HCT116 (cell line): ENCODE data around the gene GPR52.

Experiments used
- EGR1 ChIP-seq: IDR thresholded peaks from 2 replicates; pipeline ENCODE4 v1.6.1; 2012; ENCODE audit warnings: low read depth
- EZH2 ChIP-seq: fragments of 200-600 bp; sonication (generic); IDR thresholded peaks from 2 replicates; pipeline ENCODE4 v1.6.1; 2017; ENCODE audit warnings: antibody characterized with exemption, mixed run types
- JUND ChIP-seq: IDR thresholded peaks from 2 replicates; pipeline ENCODE4 v1.6.1; 2012
- POLR2A ChIP-seq: IDR thresholded peaks from 2 replicates; pipeline ENCODE4 v1.7.0; 2011; ENCODE audit warnings: borderline replicate concordance; ENCODE audit not compliant: insufficient read depth, insufficient read length; ENCODE audit errors: extremely low read depth
- POLR2AphosphoS5 ChIP-seq: IDR thresholded peaks from 2 replicates; pipeline ENCODE4 v1.6.1; 2011; ENCODE audit warnings: mild to moderate bottlenecking, low read depth, low read length, moderate library complexity
- SIN3A ChIP-seq: IDR thresholded peaks from 2 replicates; pipeline ENCODE4 v1.6.1; 2012; ENCODE audit warnings: low read depth
- SP1 ChIP-seq: IDR thresholded peaks from 2 replicates; pipeline ENCODE4 v1.6.1; 2012; ENCODE audit warnings: low read depth
- YY1 ChIP-seq: IDR thresholded peaks from 2 replicates; pipeline ENCODE4 v1.6.1; 2011; ENCODE audit warnings: low read length, low read depth, moderate library complexity, mild to moderate bottlenecking; ENCODE audit not compliant: insufficient replicate concordance; ENCODE audit errors: extremely low read depth
- TF ChIP-seq, protein P1 (sequence below), 3 experiments: fragments of 200-600 bp in 1 of 3; sonication (generic) in 1 of 3; IDR thresholded peaks in 2 of 3; conservative IDR thresholded peaks in 1 of 3; 2 replicates each; pipeline ENCODE4 v1.5.1; 2012 to 2017; ENCODE audit warnings: low read depth in 2 of 3, low read length in 2 of 3, antibody characterized with exemption in 1 of 3, borderline replicate concordance in 1 of 3, control low read depth in 1 of 3, mild to moderate bottlenecking in 1 of 3, mixed read lengths in 1 of 3, mixed run types in 1 of 3, moderate library complexity in 1 of 3; ENCODE audit not compliant: insufficient read depth in 1 of 3
- TF ChIP-seq, protein P2 (sequence below): IDR thresholded peaks from 2 replicates; pipeline ENCODE4 v1.6.1; 2012

DNA sequence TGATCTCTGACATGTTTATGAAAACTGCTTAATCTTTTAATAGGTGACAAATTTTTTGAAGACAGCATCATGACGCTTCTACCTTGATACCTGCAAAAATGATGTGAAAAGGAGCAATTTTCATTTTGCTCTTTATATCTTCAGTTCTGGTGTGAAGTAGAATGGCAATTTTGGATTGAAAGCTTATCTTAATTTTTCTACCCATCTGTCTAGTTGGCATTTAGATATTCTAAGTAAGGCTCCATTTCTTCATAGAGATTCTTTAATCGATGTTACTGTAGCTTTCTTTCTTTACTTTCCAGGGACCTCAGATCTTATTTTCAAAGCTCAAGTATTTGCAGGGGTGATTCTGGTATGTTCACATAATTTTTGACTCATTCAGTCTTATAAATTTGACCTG lies 32.3 kb upstream of the GPR52 start:
- TF ChIP-seq, protein P1, sequence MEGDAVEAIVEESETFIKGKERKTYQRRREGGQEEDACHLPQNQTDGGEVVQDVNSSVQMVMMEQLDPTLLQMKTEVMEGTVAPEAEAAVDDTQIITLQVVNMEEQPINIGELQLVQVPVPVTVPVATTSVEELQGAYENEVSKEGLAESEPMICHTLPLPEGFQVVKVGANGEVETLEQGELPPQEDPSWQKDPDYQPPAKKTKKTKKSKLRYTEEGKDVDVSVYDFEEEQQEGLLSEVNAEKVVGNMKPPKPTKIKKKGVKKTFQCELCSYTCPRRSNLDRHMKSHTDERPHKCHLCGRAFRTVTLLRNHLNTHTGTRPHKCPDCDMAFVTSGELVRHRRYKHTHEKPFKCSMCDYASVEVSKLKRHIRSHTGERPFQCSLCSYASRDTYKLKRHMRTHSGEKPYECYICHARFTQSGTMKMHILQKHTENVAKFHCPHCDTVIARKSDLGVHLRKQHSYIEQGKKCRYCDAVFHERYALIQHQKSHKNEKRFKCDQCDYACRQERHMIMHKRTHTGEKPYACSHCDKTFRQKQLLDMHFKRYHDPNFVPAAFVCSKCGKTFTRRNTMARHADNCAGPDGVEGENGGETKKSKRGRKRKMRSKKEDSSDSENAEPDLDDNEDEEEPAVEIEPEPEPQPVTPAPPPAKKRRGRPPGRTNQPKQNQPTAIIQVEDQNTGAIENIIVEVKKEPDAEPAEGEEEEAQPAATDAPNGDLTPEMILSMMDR (IDR thresholded peaks at IDR 0.05 in 2 of 3, conservative IDR thresholded peaks at IDR 0.05 in 1 of 3; ENCODE audit: borderline replicate concordance in 1 of 3, insufficient read depth in 1 of 3, low read depth in 2 of 3, low read length in 2 of 3), result no peak
- TF ChIP-seq POLR2A, result no peak
- TF ChIP-seq EZH2, result no peak
- TF ChIP-seq JUND, result no peak
- TF ChIP-seq POLR2AphosphoS5, result no peak
- no peak for TF ChIP-seq SP1
- no peak for TF ChIP-seq SIN3A
- TF ChIP-seq, protein P2, sequence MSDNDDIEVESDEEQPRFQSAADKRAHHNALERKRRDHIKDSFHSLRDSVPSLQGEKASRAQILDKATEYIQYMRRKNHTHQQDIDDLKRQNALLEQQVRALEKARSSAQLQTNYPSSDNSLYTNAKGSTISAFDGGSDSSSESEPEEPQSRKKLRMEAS, result no peak
- no peak for TF ChIP-seq YY1
- TF ChIP-seq EGR1, result no peak
